ENCODE results near the gene UBE2E3.
"Not testable (repeated sequence)": the region's sequence is repeated elsewhere in the genome, so short reads cannot be mapped to it uniquely, and the experiment has no call there.

UBE2E3 gene

DNA sequence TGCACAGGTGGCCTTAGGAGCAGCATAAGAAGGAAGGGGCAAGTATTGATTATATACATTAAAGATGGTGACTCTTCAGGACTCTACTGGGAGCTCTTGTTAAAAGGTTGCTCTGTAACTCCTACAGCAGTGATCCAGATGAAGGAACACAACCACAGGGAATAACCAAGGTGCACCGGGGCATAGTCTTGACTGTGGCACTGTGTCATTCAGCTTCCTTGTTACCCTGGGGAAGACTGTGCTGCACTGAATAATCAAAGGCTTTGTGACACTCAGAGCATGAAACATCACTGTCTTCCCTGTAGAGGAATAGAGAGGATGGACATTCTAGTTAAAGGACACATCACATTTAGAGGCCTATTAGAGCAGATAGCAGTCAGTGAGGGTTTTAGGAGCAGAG lies 105.3 kb downstream of the UBE2E3 start:
- no peak for DNase-seq

GRCh38 chr2:181091920-181092319 lies 111.5 kb downstream of the UBE2E3 start:
- not testable (repeated sequence) for DNase-seq

DNA sequence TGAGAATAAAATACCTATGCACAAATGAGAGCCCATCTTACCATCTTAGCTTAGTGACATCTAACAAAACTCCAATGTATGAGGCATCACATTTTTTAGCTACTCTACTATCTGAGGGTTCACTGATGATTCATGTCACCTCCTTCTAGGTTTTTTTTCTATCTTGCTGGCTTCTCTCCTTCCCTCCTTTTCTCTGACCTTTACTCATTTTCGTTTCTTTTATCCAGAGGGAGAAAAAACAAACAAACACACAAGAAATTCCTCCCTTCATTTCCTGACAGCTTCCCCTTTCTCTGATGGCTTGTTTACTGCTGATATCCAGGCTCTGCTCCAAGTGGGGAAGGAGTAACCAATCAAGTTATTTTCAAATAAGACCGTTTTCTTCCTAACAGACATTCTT lies 115.1 kb downstream of the UBE2E3 start:
- no peak for DNase-seq

GRCh38 chr2:181103659-181104058 lies 123.3 kb downstream of the UBE2E3 start:
- DNase-seq, result no peak

GRCh38 chr2:181104512-181105115 lies 124.2 kb downstream of the UBE2E3 start:
- no peak for DNase-seq

DNA sequence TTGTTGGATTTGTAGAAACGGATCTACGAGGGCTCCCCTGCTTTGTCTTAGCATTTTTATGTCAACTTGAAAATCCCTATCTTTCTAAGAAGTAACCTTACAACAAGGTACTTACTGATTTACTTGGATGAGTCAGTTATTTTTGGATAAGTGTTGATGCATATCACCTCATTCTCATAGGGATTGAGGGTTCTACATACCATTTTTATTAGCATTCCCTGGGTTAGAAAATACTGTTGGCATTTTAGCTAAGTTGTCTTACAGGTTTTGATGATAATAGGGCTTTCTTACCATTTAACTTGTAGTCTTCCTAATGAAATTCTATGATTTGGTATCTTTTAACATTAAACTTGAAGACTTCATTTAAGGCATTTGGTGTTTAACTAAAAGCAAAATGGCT lies 125.2 kb downstream of the UBE2E3 start:
- DNase-seq, result no peak

DNA sequence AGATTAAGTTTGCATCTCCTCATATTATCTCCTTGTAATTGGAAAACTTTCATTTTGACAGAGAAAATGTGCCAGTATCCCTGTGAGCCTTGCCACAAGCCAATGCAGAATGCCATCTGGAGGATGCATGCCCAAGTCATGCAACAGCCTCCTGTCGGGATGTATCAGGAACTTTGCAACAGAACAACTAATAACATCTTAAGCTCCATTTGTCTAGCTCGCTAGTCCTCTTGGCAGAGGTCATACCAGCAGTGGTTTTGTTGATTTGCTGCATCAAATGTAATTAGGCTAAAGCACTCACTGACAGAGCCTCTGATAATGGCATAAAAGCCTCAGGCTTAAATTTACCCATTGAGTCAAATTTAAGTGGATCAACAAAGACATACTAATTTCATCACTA lies 125.8 kb downstream of the UBE2E3 start:
- DNase-seq, result no peak

- DNase-seq, result no peak
These were observed 126.6 kb downstream of the UBE2E3 start for GRCh38 chr2:181106789-181107627.

GRCh38 chr2:181107628-181107945 lies 127.2 kb downstream of the UBE2E3 start:
- DNase-seq, result no peak

GRCh38 chr2:181111059-181111458 lies 130.7 kb downstream of the UBE2E3 start:
- DNase-seq, result no peak

DNA sequence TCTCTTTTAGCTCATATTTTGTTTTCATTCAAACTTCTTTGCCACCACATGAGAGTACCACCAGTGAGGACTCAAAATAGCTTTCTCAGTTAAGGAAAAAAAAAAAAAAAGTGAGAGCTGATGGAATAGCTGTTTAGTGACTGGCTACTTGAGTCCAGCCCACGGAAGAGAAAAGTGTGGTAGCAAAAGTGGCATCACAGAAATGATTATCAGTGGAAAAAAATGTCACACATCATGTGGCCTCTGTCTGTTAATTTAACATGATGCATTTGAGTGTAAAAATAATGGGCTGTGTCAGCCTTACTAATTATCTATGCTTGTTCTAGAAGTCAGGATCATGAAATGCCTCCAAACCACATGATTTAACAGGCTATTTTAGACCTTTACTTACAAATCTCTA lies 132.5 kb downstream of the UBE2E3 start:
- DNase-seq, result no peak
